ENCODE results near the gene MN1.

MN1 gene

DNA sequence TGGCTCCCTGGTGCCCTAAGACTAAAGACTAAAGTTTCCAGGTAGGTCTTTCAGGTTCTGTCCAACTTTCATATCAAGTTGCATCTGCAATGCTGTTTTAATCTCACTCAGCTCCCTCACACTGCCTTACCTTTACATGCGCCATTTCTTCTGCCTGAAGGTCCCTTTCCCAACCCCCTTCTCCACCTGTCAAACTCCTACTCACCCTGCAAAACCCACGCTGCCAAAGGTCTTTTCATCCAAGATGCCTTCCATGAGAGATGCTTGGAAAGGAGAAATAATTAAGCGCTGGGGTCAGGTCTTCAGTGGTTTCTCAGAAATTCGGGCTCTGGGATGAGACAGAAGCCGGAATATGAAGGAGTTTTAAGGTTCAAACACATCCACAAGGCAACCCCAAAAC, 95.1 kb downstream of the MN1 start:
- no peak for DNase-seq
- TF ChIP-seq EZH2 (optimal IDR thresholded peaks at IDR 0.05; ENCODE audit: low read depth, low read length) (no peak), CTCF (IDR thresholded peaks at IDR 0.05; ENCODE audit: low read length) (no peak), EZH2phosphoT487 (IDR thresholded peaks at IDR 0.05; ENCODE audit: low read length) (no peak)
- H3K9me3 ChIP-seq (replicated peaks; ENCODE audit: insufficient read depth, low read length): no peaks in the 10 kb centered on the region
- no peak overlapping the region for H3K27ac ChIP-seq (ENCODE audit: low read length)
- H3K36me3 ChIP-seq (replicated peaks; ENCODE audit: insufficient read depth, low read length): no peaks in the 10 kb centered on the region
- H3K9ac ChIP-seq (ENCODE audit: low read length): no peak overlapping the region
- no peak overlapping the region for H3K4me2 ChIP-seq (ENCODE audit: low read depth, low read length)
- H4K20me1 ChIP-seq (ENCODE audit: insufficient read depth, low read length): no peaks in the 10 kb centered on the region
- H3K4me1 ChIP-seq (ENCODE audit: low read length): no peaks in the 10 kb centered on the region
- H3F3A ChIP-seq (ENCODE audit: insufficient read depth, low read length): no peaks in the 10 kb centered on the region
- no peaks in the 10 kb centered on the region for H3K79me2 ChIP-seq (ENCODE audit: low read length)
- H3K9me2 ChIP-seq (replicated peaks; ENCODE audit: insufficient read depth, low read length): no peaks in the 10 kb centered on the region
- H3K27me3 ChIP-seq (replicated peaks; ENCODE audit: insufficient read depth, low read length): peaks cover 52% of the 10 kb centered on the region
- H3K4me3 ChIP-seq (ENCODE audit: low read length): no peak overlapping the region
- H2AFZ ChIP-seq (ENCODE audit: low read length): no peak overlapping the region

- no peak for DNase-seq
- Histone ChIP-seq H4K20me1 (ENCODE audit: insufficient read depth, low read length) (no peaks in the 10 kb centered on the region), H3K4me2 (ENCODE audit: low read depth, low read length) (no peak overlapping the region)
These were observed 96.0 kb downstream of the MN1 start for GRCh38 chr22:27705408-27706080.

DNA sequence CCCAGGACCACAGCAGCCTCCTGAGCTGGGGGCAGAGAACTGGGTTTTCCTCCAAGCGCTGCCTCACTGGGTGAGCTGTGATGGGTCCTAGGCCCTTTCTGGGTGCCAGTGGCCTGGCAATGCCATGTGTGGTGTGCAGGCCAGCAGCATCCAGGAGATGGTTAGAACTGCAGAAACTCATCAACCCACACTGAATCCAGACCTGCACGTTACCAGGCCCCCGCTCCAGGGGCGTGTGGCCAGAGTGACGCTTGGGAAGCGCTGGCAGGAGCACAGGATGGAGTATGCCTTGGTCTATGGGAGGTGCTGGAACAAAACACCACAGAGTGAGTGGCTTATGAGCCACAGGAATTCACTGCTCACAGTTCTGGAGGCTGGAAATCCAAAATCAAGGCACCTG, 97.0 kb downstream of the MN1 start:
- Histone ChIP-seq H2AFZ (ENCODE audit: low read length) (no peak overlapping the region), H3K4me2 (ENCODE audit: low read depth, low read length) (no peak overlapping the region), H3K4me1 (ENCODE audit: low read length) (no peaks in the 10 kb centered on the region), H3K79me2 (ENCODE audit: low read length) (no peaks in the 10 kb centered on the region), H3F3A (ENCODE audit: insufficient read depth, low read length) (no peaks in the 10 kb centered on the region), H3K4me3 (ENCODE audit: low read length) (no peak overlapping the region), H3K27ac (ENCODE audit: low read length) (no peak overlapping the region), H4K20me1 (ENCODE audit: insufficient read depth, low read length) (no peaks in the 10 kb centered on the region), H3K9me2 (replicated peaks; ENCODE audit: insufficient read depth, low read length) (no peaks in the 10 kb centered on the region), H3K9ac (ENCODE audit: low read length) (no peak overlapping the region), H3K27me3 (replicated peaks; ENCODE audit: insufficient read depth, low read length) (peaks cover 71% of the 10 kb centered on the region), H3K36me3 (replicated peaks; ENCODE audit: insufficient read depth, low read length) (no peaks in the 10 kb centered on the region), H3K9me3 (replicated peaks; ENCODE audit: insufficient read depth, low read length) (no peaks in the 10 kb centered on the region)
- no peak for DNase-seq
- TF ChIP-seq EZH2 (optimal IDR thresholded peaks at IDR 0.05; ENCODE audit: low read depth, low read length) (no peak), EZH2phosphoT487 (IDR thresholded peaks at IDR 0.05; ENCODE audit: low read length) (no peak), CTCF (IDR thresholded peaks at IDR 0.05; ENCODE audit: low read length) (no peak)

More at GRCh38 chr22:27705408-27706080, 96.0 kb downstream of the MN1 start:
- no peak overlapping the region for H3K4me3 ChIP-seq (ENCODE audit: low read length)
- no peaks in the 10 kb centered on the region for H3K79me2 ChIP-seq (ENCODE audit: low read length)
- H3K27me3 ChIP-seq (replicated peaks; ENCODE audit: insufficient read depth, low read length): peaks cover 61% of the 10 kb centered on the region
- no peaks in the 10 kb centered on the region for H3K36me3 ChIP-seq (replicated peaks; ENCODE audit: insufficient read depth, low read length)
- H3F3A ChIP-seq (ENCODE audit: insufficient read depth, low read length): no peaks in the 10 kb centered on the region
- TF ChIP-seq EZH2 (optimal IDR thresholded peaks at IDR 0.05; ENCODE audit: low read depth, low read length) (no peak), CTCF (IDR thresholded peaks at IDR 0.05; ENCODE audit: low read length) (no peak), EZH2phosphoT487 (IDR thresholded peaks at IDR 0.05; ENCODE audit: low read length) (no peak)
- H3K4me1 ChIP-seq (ENCODE audit: low read length): no peaks in the 10 kb centered on the region
- H3K9ac ChIP-seq (ENCODE audit: low read length): no peak overlapping the region
- H2AFZ ChIP-seq (ENCODE audit: low read length): no peak overlapping the region
- H3K9me3 ChIP-seq (replicated peaks; ENCODE audit: insufficient read depth, low read length): no peaks in the 10 kb centered on the region
- no peak overlapping the region for H3K27ac ChIP-seq (ENCODE audit: low read length)
- H3K9me2 ChIP-seq (replicated peaks; ENCODE audit: insufficient read depth, low read length): no peaks in the 10 kb centered on the region
